K562 (cell line): ENCODE results near the gene RHBG. TPM values are rescaled to one million over a fixed set of nuclear protein-coding genes. Genes with fewer than 3 reads are reported as not detected.

Experiments used
- ATAC-seq: fragments of 200-7000 bp; cut with Tn5 transposase; 3 replicates; pipeline ENCODE4 v1.9.1; 2020; ENCODE audit warnings: moderate library complexity
- BruUV-seq: library from RNA; stranded (reverse); fragments of 400-500 nt; replicated peaks from 2 replicates; lab custom pipeline; 2021; lab: Mats Ljungman, UMichigan
- CTCF ChIA-PET: fragments of 300-600 bp; formaldehyde crosslinking; extraction: SDS; loops from one replicate; lab custom pipeline; 2021; ENCODE audit warnings: low intra/inter-chr PET ratio; lab: Yijun Ruan, JAX
- POLR2A ChIA-PET: fragments of 300-600, 350-650 bp; sonication (Branson Sonifier 250); formaldehyde crosslinking; extraction: SDS; loops from one replicate; lab custom pipeline; 2021; ENCODE audit warnings: antibody characterized with exemption, inconsistent platforms; lab: Yijun Ruan, JAX
- DNase-seq, 4 experiments: peaks; one replicate each; pipeline versions ENCODE4 v3.0.0 to v3.0.0-alpha.2; 2011 to 2018; ENCODE audit warnings: low spot score in 3 of 4, mixed read lengths in 3 of 4; ENCODE audit errors: extremely low read depth in 1 of 4
- FAIRE-seq: peaks from 2 replicates; lab custom pipeline; 2011; peaks lifted over from hg19 to GRCh38; lab: Jason Lieb, UNC
- H2AFZ ChIP-seq: 2 replicates; pipeline ENCODE4 v1.6.0; 2011; ENCODE audit warnings: low read depth, low read length, control low read depth, inconsistent platforms
- H3K27ac ChIP-seq: fragments of 200-600 bp; 3 replicates; pipeline ENCODE4 v1.8.0; 2011; ENCODE audit warnings: low read depth, mild to moderate bottlenecking, control low read depth, inconsistent platforms, low read length, moderate library complexity, mixed read lengths; ENCODE audit errors: extremely low read depth
- H3K27me3 ChIP-seq, 2 experiments: fragments of 300-600 bp in 1 of 2; 2 replicates in 1 of 2; 3 replicates in 1 of 2; pipeline versions ENCODE4 v1.6.0 to v1.8.0; 2011; ENCODE audit warnings: inconsistent platforms in 2 of 2, low read length in 2 of 2, mild to moderate bottlenecking in 1 of 2, mixed read lengths in 1 of 2, moderate library complexity in 1 of 2; ENCODE audit not compliant: control insufficient read depth in 2 of 2, insufficient read depth in 2 of 2
- H3K36me3 ChIP-seq: fragments of 300-600 bp; 3 replicates; pipeline ENCODE4 v1.8.0; 2011; ENCODE audit warnings: mild to moderate bottlenecking, low read length, inconsistent platforms; ENCODE audit not compliant: control insufficient read depth, insufficient read depth
- H3K4me1 ChIP-seq, 2 experiments: fragments of 200-600 bp in 1 of 2; replicated peaks in 1 of 2; 2 replicates in 1 of 2; 3 replicates in 1 of 2; pipeline versions ENCODE4 v1.5.1 to v1.8.0; 2011; ENCODE audit warnings: inconsistent platforms in 2 of 2, low read length in 2 of 2, mild to moderate bottlenecking in 1 of 2, mixed read lengths in 1 of 2, moderate library complexity in 1 of 2; ENCODE audit not compliant: control insufficient read depth in 2 of 2, insufficient read depth in 2 of 2
- H3K4me2 ChIP-seq: 2 replicates; pipeline ENCODE4 v1.6.1; 2011; ENCODE audit warnings: low read length, control low read depth, inconsistent platforms, mixed read lengths; ENCODE audit not compliant: insufficient read depth
- H3K4me3 ChIP-seq: fragments of 200-600 bp; sonication (generic), shearing (Covaris generic); 2 replicates; pipeline ENCODE4 v1.5.1; 2016; ENCODE audit warnings: control low read depth, inconsistent platforms
- H3K79me2 ChIP-seq: fragments of 200-600 bp; 3 replicates; pipeline ENCODE4 v1.8.0; 2011; ENCODE audit warnings: low read length, inconsistent platforms; ENCODE audit not compliant: control insufficient read depth, insufficient read depth
- H3K9ac ChIP-seq, 2 experiments: 2 replicates each; pipeline versions ENCODE4 v1.6.0 to v1.6.1; 2011; ENCODE audit warnings: low read depth in 2 of 2, low read length in 2 of 2, control low read depth in 1 of 2, inconsistent platforms in 1 of 2, mild to moderate bottlenecking in 1 of 2, mixed read lengths in 1 of 2; ENCODE audit not compliant: insufficient read depth in 1 of 2
- H3K9me1 ChIP-seq: one replicate; pipeline ENCODE4 v1.6.0; 2011; ENCODE audit warnings: inconsistent platforms, mild to moderate bottlenecking, low read length, moderate library complexity; ENCODE audit not compliant: control insufficient read depth, insufficient read depth
- H3K9me3 ChIP-seq: replicated peaks from 2 replicates; pipeline ENCODE4 v1.5.1; 2011; ENCODE audit warnings: low read depth, low read length, inconsistent platforms; ENCODE audit not compliant: control insufficient read depth, insufficient read depth
- H4K20me1 ChIP-seq: replicated peaks from 2 replicates; pipeline ENCODE4 v1.6.1; 2011; ENCODE audit warnings: low read length, inconsistent platforms, mixed read lengths; ENCODE audit not compliant: control insufficient read depth, insufficient read depth
- CEBPZ ChIP-seq: fragments of 150-350 bp; IDR thresholded peaks from 2 replicates; pipeline ENCODE4 v1.6.1; 2014; ENCODE audit warnings: low read depth, mild to moderate bottlenecking, low read length, borderline replicate concordance
- CTBP1 ChIP-seq: fragments of 450-650 bp; IDR thresholded peaks from 2 replicates; pipeline ENCODE4 v1.6.1; 2016; ENCODE audit warnings: borderline replicate concordance
- CTCF ChIP-seq, 3 experiments: IDR thresholded peaks in 2 of 3; conservative IDR thresholded peaks in 1 of 3; 2 replicates each; pipeline ENCODE4 v1.5.1; 2011 to 2012; ENCODE audit warnings: low read length in 3 of 3, mild to moderate bottlenecking in 3 of 3, control low read depth in 2 of 3, improper control_type of control experiment in 1 of 3, inconsistent platforms in 1 of 3, low read depth in 1 of 3, mixed read lengths in 1 of 3, moderate library complexity in 1 of 3; ENCODE audit not compliant: insufficient read depth in 2 of 3
- E2F4 ChIP-seq: sonication (generic); formaldehyde crosslinking; IDR thresholded peaks from 2 replicates; pipeline ENCODE4 v1.8.0; 2022; ENCODE audit warnings: mild to moderate bottlenecking, low read depth, missing genetic modification reagents
- HDGF ChIP-seq: fragments of 450-650 bp; IDR thresholded peaks from 2 replicates; pipeline ENCODE4 v1.6.1; 2016
- HOMEZ ChIP-seq: fragments of 250-450 bp; sonication (Bioruptor Pico); IDR thresholded peaks from 2 replicates; pipeline ENCODE4 v1.4.0; 2020; ENCODE audit warnings: mild to moderate bottlenecking, moderate library complexity
- IRF9 ChIP-seq: fragments of 450-650 bp; IDR thresholded peaks from 2 replicates; pipeline ENCODE4 v1.6.1; 2016; ENCODE audit warnings: missing biosample characterization, missing genetic modification characterization
- NR4A1 ChIP-seq, 2 experiments: fragments of 250-450 bp in 1 of 2; fragments of 450-650 bp in 1 of 2; sonication (Bioruptor Pico) in 1 of 2; IDR thresholded peaks; 2 replicates each; pipeline versions ENCODE4 v1.4.0 to v1.6.1; 2016 to 2020; ENCODE audit warnings: mild to moderate bottlenecking in 2 of 2, missing compliant biosample characterization in 1 of 2, missing genetic modification characterization in 1 of 2, moderate library complexity in 1 of 2
- RBM17 ChIP-seq: fragments of 200-400 bp; formaldehyde crosslinking; IDR thresholded peaks from 2 replicates; pipeline ENCODE4 v1.6.1; 2017; ENCODE audit warnings: low read depth, mild to moderate bottlenecking, low read length, borderline replicate concordance
- SMC3 ChIP-seq: conservative IDR thresholded peaks from 2 replicates; pipeline ENCODE4 v1.6.1; 2011; ENCODE audit warnings: low read depth, low read length, improper control_type of control experiment; ENCODE audit not compliant: insufficient read depth
- ZKSCAN3 ChIP-seq: fragments of 250-450 bp; sonication (Bioruptor Pico); IDR thresholded peaks from 2 replicates; pipeline ENCODE4 v1.4.0; 2020
- ZNF77 ChIP-seq: fragments of 250-450 bp; sonication (Bioruptor Pico); IDR thresholded peaks from 2 replicates; pipeline ENCODE4 v1.5.0; 2020
- WGBS: fragments of 100-300 bp; shearing (Covaris generic); methylation state at CpG from one replicate; pipeline ENCODE4 v1.1.6; 2016; ENCODE audit warnings: low coverage, mixed read lengths; ENCODE audit not compliant: insufficient coverage; ENCODE audit errors: missing lambda C conversion rate; 5-methylcytosine and 5-hydroxymethylcytosine counted together
- in situ Hi-C: fragments of 300-500 bp; cut with MboI; formaldehyde crosslinking; loops from 4 replicates; pipeline ENCODE4 v1.15.0; 2018; ENCODE audit warnings: inconsistent platforms, mixed read lengths
- intact Hi-C: fragments of 100-400 bp; cut with micrococcal nuclease; formaldehyde crosslinking; loops from 2 replicates; pipeline ENCODE4 v1.14.2; 2022
- polyA plus RNA-seq, 8 experiments: library from polyadenylated mRNA; depleted of rRNA in 4 of 8; stranded (reverse) in 5 of 8; unstranded in 3 of 8; fragments of >200 nt; fragmentation: Nextera tagmentation in 2 of 8; fragmentation: Illumina TruSeq in 1 of 8; extraction: Ambion mirVana in 2 of 8; extraction: Trizol in 1 of 8; gene quantifications; 2 replicates each; pipeline versions ENCODE4 v1.2.1 to v1.2.3, GENCODE V29; 2011 to 2014; ENCODE audit warnings: inconsistent platforms in 1 of 8, missing spikeins in 1 of 8
- total RNA-seq, 7 experiments: library from RNA; depleted of rRNA in 6 of 7; stranded (reverse); fragments of >200 nt in 6 of 7; fragmentation: Illumina TruSeq in 2 of 7; extraction: Trizol in 2 of 7; gene quantifications; 2 replicates each; pipeline versions ENCODE4 v1.2.1 to v1.2.3, GENCODE V29; 2011 to 2021; ENCODE audit warnings: low replicate concordance in 1 of 7

Gene RHBG
- total and polyA plus RNA-seq, 9 of the 15 experiments (the other 6 are each of a cell fraction or from before 2014, with no cell fraction given): not detected

GRCh38 chr1:156359973-156360372 is 9.0 kb upstream of the RHBG start:
- Histone ChIP-seq H3K4me2 (no peak overlapping the region), H3K9me3 (no peaks in the 10 kb centered on the region), H3K4me3 (no peak overlapping the region), H3K79me2 (no peaks in the 10 kb centered on the region), H3K36me3 (no peaks in the 10 kb centered on the region), H3K27ac (no peak overlapping the region), H3K4me1 (peaks cover 0 to 6% of the 10 kb centered on the region in 2 experiments; a peak in 2 of 5 replicates), H3K9ac (no peak overlapping the region), H3K27me3 (peaks cover 7 to 23% of the 10 kb centered on the region in 2 experiments; a peak in 4 of 5 replicates), H4K20me1 (no peaks in the 10 kb centered on the region), H2AFZ (peak overlapping the region; percentile 28; the same call in 1 of the 2 replicates), H3K9me1 (no peaks in the 10 kb centered on the region)
- ATAC-seq: peak; percentile 83
- no TSS peak for BruUV-seq
- CTCF ChIA-PET: interaction anchor here (0.5 to 1.1 kb wide), 6 partner anchors 26 to 1175 kb away, joined by 3 to 4 read pairs (median 3); partner anchors contain the start of gene GLMP
- POLR2A ChIA-PET: interaction anchor here (0.6 to 1.0 kb wide), 2 partner anchors 9 to 558 kb away, joined by 3 read pairs; partner anchors contain the start of gene RHBG
- in situ Hi-C loops: no loop called here
- intact Hi-C loops: loop anchor here (2.0 to 10.0 kb wide), 2 partner anchors 213 to 275 kb away; partner anchors contain the start of gene MEX3A
- peak in 3 of 4 experiments; percentile 28 to 64 (median 51) for DNase-seq
- 2% methylated on average over 6 of the region's 6 CpGs for WGBS
- FAIRE-seq: no peak
- 0 out of 2 replicates have a peak, but pooled peaks have one; percentile 58 for TF ChIP-seq HDGF
- TF ChIP-seq CEBPZ: no peak
- peak; percentile 32; the same call in 1 of the 2 replicates for TF ChIP-seq CTBP1
- no peak for TF ChIP-seq IRF9 (tag)
- TF ChIP-seq CTCF (IDR thresholded peaks at IDR 0.05 in 2 of 3, conservative IDR thresholded peaks at IDR 0.05 in 1 of 3; ENCODE audit: insufficient read depth in 2 of 3, low read depth in 1 of 3, low read length in 3 of 3): peak; percentile 55 to 69 (median 65)
- TF ChIP-seq SMC3: 0 out of 2 replicates have a peak, but pooled peaks have one; percentile 27
- TF ChIP-seq NR4A1 (CRISPR knock-in tag; IDR thresholded peaks at IDR 0.05): no peak
- no peak for TF ChIP-seq NR4A1 (tag; IDR thresholded peaks at IDR 0.05)
- TF ChIP-seq ZNF77: no peak
- TF ChIP-seq E2F4 (CRISPR knock-in tag): no peak
- TF ChIP-seq HOMEZ (CRISPR knock-in tag): no peak
- TF ChIP-seq ZKSCAN3 (CRISPR knock-in tag): no peak
- no peak for TF ChIP-seq RBM17
